HFFc6 (cell line): ENCODE results near the gene MADD. TPM values are rescaled to one million over a fixed set of nuclear protein-coding genes. Genes with fewer than 3 reads are reported as not detected.

ENCODE experiments used
- DNase-seq: peaks from one replicate; pipeline ENCODE4 v3.0.0-alpha.2; 2018
- H3K27ac Mint-ChIP-seq: 2 replicates; pipeline ENCODE4 v1.8.0; 2020; ENCODE audit warnings: mild to moderate bottlenecking, mixed read lengths
- H3K27me3 Mint-ChIP-seq: 2 replicates; pipeline ENCODE4 v1.8.0; 2021; ENCODE audit warnings: mild to moderate bottlenecking, moderate library complexity, mixed read lengths; ENCODE audit not compliant: insufficient read depth
- H3K36me3 Mint-ChIP-seq: 2 replicates; pipeline ENCODE4 v1.8.0; 2021; ENCODE audit warnings: low read depth, mixed read lengths
- H3K4me1 Mint-ChIP-seq: 2 replicates; pipeline ENCODE4 v1.8.0; 2020; ENCODE audit warnings: low read depth, mixed read lengths
- H3K4me3 Mint-ChIP-seq: 2 replicates; pipeline ENCODE4 v1.8.0; 2020; ENCODE audit warnings: mild to moderate bottlenecking, moderate library complexity, mixed read lengths
- H3K9me3 Mint-ChIP-seq: 2 replicates; pipeline ENCODE4 v1.8.0; 2020; ENCODE audit warnings: mild to moderate bottlenecking, mixed read lengths
- CTCF ChIP-seq: fragments of 200-600 bp; sonication (generic); IDR thresholded peaks from 2 replicates; pipeline ENCODE4 v1.5.0; 2021; ENCODE audit warnings: antibody characterized with exemption, mild to moderate bottlenecking
- total RNA-seq, 6 experiments: library from RNA; stranded (reverse); fragmentation: NEBNext Ultra II Directional; extraction: Animal tissue kit (Norgen Biotek cat#: 25700); gene quantifications; 2 replicates in 1 of 6; 3 replicates in 5 of 6; pipeline ENCODE4 v1.2.3, GENCODE V29; 2021

Gene MADD
- total RNA-seq, 6 experiments from 2014 or later: 22.4 to 30.5 (median 25.2) TPM

DNA sequence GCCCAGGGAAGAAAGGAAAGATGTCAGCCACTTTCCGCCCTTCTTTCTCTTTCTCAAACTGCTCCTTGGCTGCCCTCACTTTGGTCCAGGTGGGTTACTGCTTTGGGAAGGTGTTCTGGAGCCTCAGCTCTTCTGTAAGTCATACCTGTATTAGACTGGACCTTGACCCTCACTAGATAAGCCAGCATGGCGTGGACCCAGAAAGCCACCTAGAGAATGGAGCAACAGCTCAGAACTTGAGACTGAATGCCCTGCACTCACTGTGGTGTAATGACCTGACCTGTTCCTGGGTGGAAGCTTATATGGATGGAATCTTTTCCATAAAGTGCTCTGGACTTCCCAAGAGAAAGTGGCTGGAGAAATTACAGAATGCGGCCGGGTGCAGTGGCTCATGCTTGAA, 36.9 kb upstream of the MADD start:
- DNase-seq: no peak
- H3K4me1 Mint-ChIP-seq: peaks cover 55% of the 10 kb centered on the region
- no peak for TF ChIP-seq CTCF
- H3K27me3 Mint-ChIP-seq: no peaks in the 10 kb centered on the region; the same call in 1 of the 2 replicates
- peaks cover 23% of the 10 kb centered on the region for H3K36me3 Mint-ChIP-seq
- H3K27ac Mint-ChIP-seq: peak overlapping the region; percentile 55
- no peak overlapping the region; the same call in 1 of the 2 replicates for H3K4me3 Mint-ChIP-seq
- no peaks in the 10 kb centered on the region for H3K9me3 Mint-ChIP-seq

- Mint-ChIP-seq H3K36me3 (peaks cover 20% of the 10 kb centered on the region), H3K4me3 (peak overlapping the region; percentile 75), H3K4me1 (peaks cover 55% of the 10 kb centered on the region), H3K27me3 (no peaks in the 10 kb centered on the region; the same call in 1 of the 2 replicates), H3K9me3 (no peaks in the 10 kb centered on the region), H3K27ac (peak overlapping the region; percentile 93)
- peak; percentile 59 for TF ChIP-seq CTCF
- DNase-seq: peak; percentile 90
Measured at GRCh38 chr11:47233989-47234668, 35.8 kb upstream of the MADD start.

GRCh38 chr11:47234669-47235100, 35.2 kb upstream of the MADD start:
- H3K4me1 Mint-ChIP-seq: peaks cover 55% of the 10 kb centered on the region
- no peak for TF ChIP-seq CTCF
- no peaks in the 10 kb centered on the region; the same call in 1 of the 2 replicates for H3K27me3 Mint-ChIP-seq
- no peak for DNase-seq
- peak overlapping the region; percentile 75 for H3K4me3 Mint-ChIP-seq
- H3K27ac Mint-ChIP-seq: peak overlapping the region; percentile 93
- H3K9me3 Mint-ChIP-seq: no peaks in the 10 kb centered on the region
- H3K36me3 Mint-ChIP-seq: peaks cover 20% of the 10 kb centered on the region

DNA sequence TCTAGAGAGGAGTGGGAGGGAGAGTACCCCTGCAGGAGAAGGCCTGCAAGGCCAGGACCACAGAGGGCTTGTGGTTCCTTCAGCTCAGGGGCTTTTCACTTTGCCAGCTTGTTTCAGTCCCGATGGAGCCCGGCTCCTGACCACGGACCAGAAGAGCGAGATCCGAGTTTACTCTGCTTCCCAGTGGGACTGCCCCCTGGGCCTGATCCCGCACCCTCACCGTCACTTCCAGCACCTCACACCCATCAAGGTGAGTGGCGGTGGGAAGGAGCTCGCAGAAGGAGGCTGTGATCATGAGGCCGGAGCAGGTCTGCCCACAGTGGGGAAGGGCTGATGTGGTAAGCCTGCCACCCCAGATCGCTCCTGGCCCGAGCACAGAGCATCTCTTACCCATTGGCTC, 34.8 kb upstream of the MADD start:
- Mint-ChIP-seq H3K27me3 (no peaks in the 10 kb centered on the region; the same call in 1 of the 2 replicates), H3K36me3 (peaks cover 23% of the 10 kb centered on the region), H3K9me3 (no peaks in the 10 kb centered on the region), H3K4me3 (peak overlapping the region; percentile 75), H3K27ac (peak overlapping the region; percentile 93), H3K4me1 (peaks cover 55% of the 10 kb centered on the region)
- no peak for DNase-seq
- TF ChIP-seq CTCF: no peak

- peak; percentile 26 for DNase-seq
- no peak for TF ChIP-seq CTCF
- Mint-ChIP-seq H3K4me3 (peak overlapping the region; percentile 30; the same call in 1 of the 2 replicates), H3K9me3 (no peaks in the 10 kb centered on the region), H3K27me3 (no peaks in the 10 kb centered on the region; the same call in 1 of the 2 replicates), H3K27ac (peak overlapping the region; percentile 57), H3K36me3 (peaks cover 25% of the 10 kb centered on the region), H3K4me1 (peaks cover 58% of the 10 kb centered on the region)
Measured at GRCh38 chr11:47236482-47236881, 33.5 kb upstream of the MADD start.
